ENCODE data around the gene HOXC9.

The HOXC9 gene

GRCh38 chr12:54000116-54001114, at the start of gene HOXC9:
Gene HOXC9 (plus strand): TSS chr12:54000161. CDS start chr12:54000189, 28 bp downstream.
- no peak for DNase-seq (ENCODE audit: low spot score)

GRCh38 chr12:53950437-53950773, 49.6 kb upstream of the HOXC9 start:
- no peak for DNase-seq (ENCODE audit: low spot score)

GRCh38 chr12:53950789-53951576, 49.0 kb upstream of the HOXC9 start:
- no peak for DNase-seq (ENCODE audit: low spot score)

GRCh38 chr12:53951577-53952334, 48.2 kb upstream of the HOXC9 start:
- DNase-seq (ENCODE audit: low spot score): no peak

- no peak for DNase-seq (ENCODE audit: low spot score)
Measured at GRCh38 chr12:53952335-53952694, 47.6 kb upstream of the HOXC9 start.

GRCh38 chr12:53952871-53953734, 46.9 kb upstream of the HOXC9 start:
- DNase-seq (ENCODE audit: low spot score): no peak

- DNase-seq (ENCODE audit: low spot score): no peak
Measured at GRCh38 chr12:53953831-53954693, 45.9 kb upstream of the HOXC9 start.

- no peak for DNase-seq (ENCODE audit: low spot score)
Measured at GRCh38 chr12:53954694-53955035, 45.3 kb upstream of the HOXC9 start, which contains the start of gene HOXC12. Gene HOXC12 (plus strand): TSS chr12:53954903. CDS start chr12:53954930, 27 bp downstream.

GRCh38 chr12:53955036-53955775, 44.8 kb upstream of the HOXC9 start:
- DNase-seq (ENCODE audit: low spot score): no peak

- no peak for DNase-seq (ENCODE audit: low spot score)
Measured at GRCh38 chr12:53955776-53956250, 44.1 kb upstream of the HOXC9 start.

GRCh38 chr12:53956251-53956887, 43.6 kb upstream of the HOXC9 start:
- no peak for DNase-seq (ENCODE audit: low spot score)

- no peak for DNase-seq (ENCODE audit: low spot score)
Measured at GRCh38 chr12:53956914-53957536, 42.9 kb upstream of the HOXC9 start.

- no peak for DNase-seq (ENCODE audit: low spot score)
Measured at GRCh38 chr12:53958128-53958527, 41.8 kb upstream of the HOXC9 start.

- no peak for DNase-seq (ENCODE audit: low spot score)
Measured at GRCh38 chr12:53959314-53959713, 40.6 kb upstream of the HOXC9 start.

GRCh38 chr12:53960187-53961024, 39.6 kb upstream of the HOXC9 start:
- no peak for DNase-seq (ENCODE audit: low spot score)

- DNase-seq (ENCODE audit: low spot score): no peak
Measured at GRCh38 chr12:53961025-53961761, 38.8 kb upstream of the HOXC9 start.

GRCh38 chr12:53963005-53963404, 37.0 kb upstream of the HOXC9 start:
- no peak for DNase-seq (ENCODE audit: low spot score)

Measured in globus pallidus (tissue), 1 donor.